Activated T-helper 2 cell treated with anti-CD3 and anti-CD28 coated beads, Interferon-gamma antibody, Interleukin-2, Interleukin-4, amounts not matched to agents 10 μg/mL and 5 μg/mL and 100 μg/mL, durations not matched to agents 14 hours and 24 hours and 36 hours (primary cell): Measurements from ENCODE around the gene LASP1. TPM values are rescaled to one million over a fixed set of nuclear protein-coding genes. Genes with fewer than 3 reads are reported as not detected.

Experiments used
- total RNA-seq: library from RNA; stranded (reverse); gene quantifications from 2 replicates; pipeline ENCODE4 v1.2.3, GENCODE V29; 2022

Gene LASP1
- total RNA-seq, 1 donor from 2014 or later = 151 TPM

Other genes starting within 250 kb of the LASP1 start
- gene EPOP, start 195.1 kb upstream of the LASP1 start, total RNA-seq = 34.9 TPM in 2 replicates
- gene MLLT6, start 164.8 kb upstream of the LASP1 start, total RNA-seq = 211 and 213 TPM in 2 replicates
- 32.2 and 37.0 TPM in 2 replicates for gene CISD3, start 139.7 kb upstream of the LASP1 start, total RNA-seq
- gene PCGF2, start 121.7 kb upstream of the LASP1 start, total RNA-seq = 5.8 and 7.4 TPM in 2 replicates
- 337 and 342 TPM in 2 replicates for gene PSMB3, start 117.3 kb upstream of the LASP1 start, total RNA-seq
- 35.3 and 45.3 TPM in 2 replicates for gene PIP4K2B, start 70.5 kb upstream of the LASP1 start, total RNA-seq
- 23.0 and 26.4 TPM in 2 replicates for gene CWC25, start 44.7 kb upstream of the LASP1 start, total RNA-seq
- gene RPL23, start 16.3 kb upstream of the LASP1 start, total RNA-seq = 1,775 and 1,796 TPM in 2 replicates
- gene FBXO47, start 97.3 kb downstream of the LASP1 start, total RNA-seq = not detected in 2 replicates